ENCODE results near the gene PRKCH. TPM values are rescaled to one million over a fixed set of nuclear protein-coding genes. Genes with fewer than 3 reads are reported as not detected.

Gene PRKCH
- total RNA-seq, 1 donor from 2014 or later, result 18.4 TPM

DNA sequence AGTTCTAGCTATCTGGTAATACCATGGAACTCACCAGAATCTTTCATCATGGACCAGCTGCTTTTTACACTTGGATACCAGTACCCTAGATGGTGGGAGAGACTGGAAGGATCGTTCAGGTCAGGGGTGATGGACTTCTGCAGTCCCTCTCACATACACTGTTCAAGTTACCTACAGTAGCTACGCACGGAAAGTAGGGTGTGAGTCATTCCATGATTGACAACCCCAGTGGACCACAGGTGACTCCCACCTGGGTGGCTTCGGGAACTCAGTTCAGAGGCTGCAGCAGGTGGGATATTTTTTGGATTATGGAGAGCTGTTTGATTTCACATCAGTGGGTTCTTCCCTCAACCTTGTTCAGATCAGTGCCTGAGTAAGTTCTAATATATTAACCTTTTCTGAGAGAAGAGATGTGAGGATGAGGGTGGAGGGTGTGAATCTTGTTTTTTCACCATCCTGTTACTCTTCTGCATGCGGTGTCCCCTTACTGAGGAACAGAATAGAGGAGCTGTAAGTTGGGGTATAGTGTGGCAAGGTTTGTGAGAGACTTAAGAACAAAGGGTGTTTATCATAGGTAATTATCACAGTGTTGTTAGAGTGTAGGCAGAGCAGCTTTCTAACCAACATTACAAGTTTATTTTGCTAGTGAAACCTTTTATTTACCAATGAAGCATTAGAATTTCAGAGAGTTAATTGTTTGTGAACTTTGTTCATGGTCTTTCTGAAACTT lies 39.6 kb downstream of the PRKCH start:
- intact Hi-C loops (cut with micrococcal nuclease), result no loop called here
- TF ChIP-seq, protein P1, sequence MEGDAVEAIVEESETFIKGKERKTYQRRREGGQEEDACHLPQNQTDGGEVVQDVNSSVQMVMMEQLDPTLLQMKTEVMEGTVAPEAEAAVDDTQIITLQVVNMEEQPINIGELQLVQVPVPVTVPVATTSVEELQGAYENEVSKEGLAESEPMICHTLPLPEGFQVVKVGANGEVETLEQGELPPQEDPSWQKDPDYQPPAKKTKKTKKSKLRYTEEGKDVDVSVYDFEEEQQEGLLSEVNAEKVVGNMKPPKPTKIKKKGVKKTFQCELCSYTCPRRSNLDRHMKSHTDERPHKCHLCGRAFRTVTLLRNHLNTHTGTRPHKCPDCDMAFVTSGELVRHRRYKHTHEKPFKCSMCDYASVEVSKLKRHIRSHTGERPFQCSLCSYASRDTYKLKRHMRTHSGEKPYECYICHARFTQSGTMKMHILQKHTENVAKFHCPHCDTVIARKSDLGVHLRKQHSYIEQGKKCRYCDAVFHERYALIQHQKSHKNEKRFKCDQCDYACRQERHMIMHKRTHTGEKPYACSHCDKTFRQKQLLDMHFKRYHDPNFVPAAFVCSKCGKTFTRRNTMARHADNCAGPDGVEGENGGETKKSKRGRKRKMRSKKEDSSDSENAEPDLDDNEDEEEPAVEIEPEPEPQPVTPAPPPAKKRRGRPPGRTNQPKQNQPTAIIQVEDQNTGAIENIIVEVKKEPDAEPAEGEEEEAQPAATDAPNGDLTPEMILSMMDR (IDR thresholded peaks at IDR 0.05; ENCODE audit: borderline replicate concordance), result no peak
- no peaks in the 10 kb centered on the region for H3K27me3 ChIP-seq (ENCODE audit: low read depth)
- no peak overlapping the region for H3K27ac ChIP-seq (replicated peaks)
- DNase-seq, result no peak
- H3K9me3 ChIP-seq (replicated peaks), result no peaks in the 10 kb centered on the region
- H3K36me3 ChIP-seq, result no peaks in the 10 kb centered on the region
- H3K4me3 ChIP-seq, result no peak overlapping the region
- peaks cover 48% of the 10 kb centered on the region for H3K4me1 ChIP-seq

DNA sequence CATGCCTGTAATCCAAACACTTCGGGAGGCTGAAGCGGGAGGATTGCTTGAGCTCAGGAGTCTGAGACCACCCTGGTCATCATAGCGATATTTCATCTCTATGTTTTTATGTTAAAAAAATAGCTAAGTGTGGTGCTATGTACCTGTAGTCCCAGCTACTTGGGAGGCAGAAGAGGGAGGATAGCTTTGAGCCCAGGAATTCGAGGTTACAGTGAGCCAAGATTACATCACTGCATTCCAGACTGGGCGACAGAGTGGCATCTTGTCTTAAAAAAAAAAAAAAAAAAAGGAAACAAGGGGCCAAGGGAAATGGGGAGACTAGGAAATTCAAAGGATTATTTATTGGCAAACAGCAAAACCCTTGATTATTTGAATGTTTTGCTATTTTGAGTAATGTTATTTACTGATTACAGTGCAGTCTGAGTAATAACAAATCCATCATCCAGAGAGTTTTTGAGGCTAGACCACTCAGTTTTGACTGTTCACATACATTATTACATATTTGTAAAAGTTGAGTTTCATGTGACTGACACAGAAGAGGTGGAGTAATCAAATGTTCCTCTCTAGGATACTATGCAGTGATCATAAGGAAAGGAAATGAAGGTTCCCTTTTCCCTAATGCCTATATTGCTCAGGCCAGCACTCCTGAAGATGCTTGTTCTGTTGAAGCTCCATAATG lies 40.8 kb downstream of the PRKCH start:
- DNase-seq, result no peak
- H3K36me3 ChIP-seq, result no peaks in the 10 kb centered on the region
- H3K27me3 ChIP-seq (ENCODE audit: low read depth), result no peaks in the 10 kb centered on the region
- no peak overlapping the region for H3K4me3 ChIP-seq
- H3K4me1 ChIP-seq, result peaks cover 50% of the 10 kb centered on the region
- intact Hi-C loops (cut with micrococcal nuclease), result no loop called here
- TF ChIP-seq, protein P1 (IDR thresholded peaks at IDR 0.05; ENCODE audit: borderline replicate concordance), result no peak
- H3K27ac ChIP-seq (replicated peaks), result peak overlapping the region; percentile 9
- no peaks in the 10 kb centered on the region for H3K9me3 ChIP-seq (replicated peaks)

DNA sequence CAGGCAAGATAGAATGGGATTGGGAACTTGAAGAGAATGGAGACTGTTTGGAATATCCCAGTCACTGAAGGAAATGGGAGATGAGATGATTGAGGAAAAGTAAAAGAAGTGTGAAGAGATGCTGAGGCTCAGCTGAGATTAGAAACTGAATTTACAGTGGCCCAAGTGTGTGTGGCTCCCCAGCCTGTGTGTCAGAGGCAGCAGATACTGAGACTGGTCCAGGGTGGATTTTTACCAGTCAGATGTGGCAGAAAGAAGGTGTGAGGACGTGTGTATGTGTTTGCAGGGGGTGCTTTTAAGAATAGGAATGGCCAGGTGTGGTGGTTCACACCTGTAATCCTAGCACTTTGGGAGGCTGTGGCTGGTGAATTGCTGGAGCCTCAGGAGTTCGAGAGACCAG lies 42.9 kb downstream of the PRKCH start:
- H3K27ac ChIP-seq (replicated peaks), result no peak overlapping the region
- peaks cover 47% of the 10 kb centered on the region for H3K4me1 ChIP-seq

DNA sequence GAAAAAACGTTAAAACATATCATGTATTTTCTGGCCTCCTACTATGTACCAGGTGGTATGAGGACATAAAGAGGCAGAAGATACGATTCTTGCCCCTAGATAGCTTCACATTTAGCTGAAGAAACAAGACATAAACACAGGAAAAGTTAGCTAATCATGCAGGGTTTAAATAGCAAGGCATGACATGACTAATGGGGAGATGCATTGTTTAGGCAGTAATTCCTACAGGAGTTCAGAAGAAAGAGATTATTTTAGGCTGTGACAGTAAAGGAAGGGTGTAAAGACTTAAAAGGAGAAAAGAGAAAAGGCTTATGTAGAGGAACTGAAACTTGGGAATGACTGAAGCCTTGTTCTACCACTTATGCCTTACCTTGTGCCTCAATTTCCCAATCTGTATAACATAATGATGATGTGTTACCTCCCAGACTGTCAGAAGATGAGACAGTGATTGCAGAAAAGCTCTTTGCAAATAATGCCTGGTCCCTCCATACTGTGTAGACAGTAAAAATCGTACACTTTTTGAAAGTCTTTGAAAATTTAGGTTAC lies 44.4 kb downstream of the PRKCH start:
- Histone ChIP-seq H3K9me3 (replicated peaks) (no peaks in the 10 kb centered on the region), H3K27me3 (ENCODE audit: low read depth) (no peaks in the 10 kb centered on the region), H3K27ac (replicated peaks) (peak overlapping the region; percentile 9), H3K4me1 (peaks cover 48% of the 10 kb centered on the region), H3K36me3 (no peaks in the 10 kb centered on the region), H3K4me3 (no peak overlapping the region)
- TF ChIP-seq, protein P1 (IDR thresholded peaks at IDR 0.05; ENCODE audit: borderline replicate concordance), result no peak
- intact Hi-C loops (cut with micrococcal nuclease), result no loop called here
- DNase-seq, result no peak

More for the DNA sequence above, 42.9 kb downstream of the PRKCH start:
- Histone ChIP-seq H3K9me3 (replicated peaks) (no peaks in the 10 kb centered on the region), H3K4me3 (no peak overlapping the region), H3K27me3 (ENCODE audit: low read depth) (no peaks in the 10 kb centered on the region), H3K36me3 (no peaks in the 10 kb centered on the region)
- intact Hi-C loops (cut with micrococcal nuclease), result no loop called here
- TF ChIP-seq, protein P1 (IDR thresholded peaks at IDR 0.05; ENCODE audit: borderline replicate concordance), result no peak
- DNase-seq, result no peak

DNA sequence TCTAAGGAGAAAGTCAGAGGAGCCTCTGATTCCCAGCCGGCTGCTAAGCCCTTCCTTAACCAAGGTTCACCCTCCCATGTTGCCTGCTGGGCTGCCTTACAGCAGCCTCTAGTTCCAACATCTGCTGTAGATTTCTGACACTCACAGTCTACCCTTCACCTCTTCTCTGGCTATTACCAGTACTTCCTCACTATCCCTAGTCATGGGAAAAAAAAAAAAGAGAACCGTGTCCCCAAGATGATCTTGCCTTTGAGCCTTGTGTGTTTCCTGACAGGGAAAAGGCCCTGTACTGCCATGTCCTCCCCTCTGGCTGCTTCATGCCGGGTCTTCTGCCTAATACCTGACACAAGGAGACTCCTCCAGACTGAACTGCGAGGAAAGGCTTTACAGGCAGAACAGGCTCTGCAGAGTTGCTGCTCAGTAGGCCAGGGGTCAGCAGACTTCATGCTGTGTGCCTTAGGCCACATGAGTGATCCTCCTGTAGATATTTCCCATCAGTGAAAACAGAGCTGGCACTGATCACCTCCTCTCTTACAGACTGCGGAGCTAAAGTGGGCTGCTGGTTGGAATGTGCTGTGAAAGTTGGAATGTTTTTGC lies 46.8 kb downstream of the PRKCH start:
- Histone ChIP-seq H3K9me3 (replicated peaks) (no peaks in the 10 kb centered on the region), H3K27me3 (ENCODE audit: low read depth) (no peaks in the 10 kb centered on the region), H3K36me3 (no peaks in the 10 kb centered on the region), H3K27ac (replicated peaks) (peak overlapping the region; percentile 7), H3K4me3 (no peak overlapping the region), H3K4me1 (peaks cover 40% of the 10 kb centered on the region)
- DNase-seq, result no peak
- intact Hi-C loops (cut with micrococcal nuclease), result no loop called here
- TF ChIP-seq, protein P1 (IDR thresholded peaks at IDR 0.05; ENCODE audit: borderline replicate concordance), result no peak

Data from left ventricle myocardium inferior (tissue), 1 donor.